Lower lobe of right lung (tissue), 2 donors: ENCODE results near the gene SERTAD4. TPM values are rescaled to one million over a fixed set of nuclear protein-coding genes. Genes with fewer than 3 reads are reported as not detected.

Experiments used
- ATAC-seq, 2 donors: fragments of 200-7000 bp; cut with Tn5 transposase; one replicate each; pipeline ENCODE4 v1.9.1; 2020 to 2022; ENCODE audit warnings: mild to moderate bottlenecking in 2 of 2, moderate library complexity in 2 of 2
- DNase-seq: peaks from one replicate; pipeline ENCODE4 v3.0.0-alpha.2; 2020
- H3K27ac ChIP-seq: fragments of 200-600 bp; one replicate; pipeline ENCODE4 v1.8.0; 2022
- H3K27me3 ChIP-seq: fragments of 200-600 bp; one replicate; pipeline ENCODE4 v1.8.0; 2022; ENCODE audit warnings: low read depth
- H3K36me3 ChIP-seq: fragments of 200-600 bp; one replicate; pipeline ENCODE4 v1.8.0; 2022; ENCODE audit warnings: mild to moderate bottlenecking
- H3K4me1 ChIP-seq: fragments of 200-600 bp; one replicate; pipeline ENCODE4 v1.8.0; 2022
- H3K4me3 ChIP-seq: fragments of 200-600 bp; one replicate; pipeline ENCODE4 v1.8.0; 2022; ENCODE audit warnings: mild to moderate bottlenecking
- H3K9me3 ChIP-seq: fragments of 200-600 bp; one replicate; pipeline ENCODE4 v1.8.0; 2022
- intact Hi-C: fragments of 100-400 bp; cut with DNase I; formaldehyde crosslinking; loops from one replicate; pipeline ENCODE4 v1.11.0; 2022
- total RNA-seq: library from RNA; stranded (reverse); fragmentation: NEBNext Ultra II Directional; extraction: Animal tissue kit (Norgen Biotek cat#: 25700); gene quantifications from one replicate; pipeline ENCODE4 v1.2.1, GENCODE V29; 2021
- TF ChIP-seq, protein P1 (sequence below): fragments of 200-600 bp; IDR thresholded peaks from one replicate; pipeline ENCODE4 v1.8.0; 2022; ENCODE audit warnings: antibody characterized with exemption, mild to moderate bottlenecking
- donor health status: DM: no; HTN: yes; CAD: no; lungs with severe emphysema.

Gene SERTAD4
- total RNA-seq, 1 donor from 2014 or later = 4.3 TPM

DNA sequence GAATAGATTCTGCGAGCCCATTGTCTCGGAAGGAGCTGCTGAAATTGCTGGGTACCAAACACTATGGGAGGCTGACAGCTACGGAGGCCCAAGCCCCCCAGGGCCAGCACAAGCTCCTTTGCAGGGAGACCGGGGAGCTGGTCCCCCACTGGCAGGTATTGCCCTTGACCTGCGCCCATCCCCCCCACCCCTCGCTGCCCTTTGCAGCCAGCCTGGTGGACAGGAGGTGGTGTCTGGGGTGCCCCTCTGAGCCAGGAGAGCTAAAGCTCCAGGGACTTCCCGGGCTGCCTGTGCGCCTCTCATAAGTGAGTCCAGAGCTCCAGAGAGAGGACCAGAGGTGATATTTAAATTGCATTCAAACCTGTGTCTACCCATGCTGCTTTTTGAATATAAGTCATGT, 5.4 kb downstream of the SERTAD4 start:
- intact Hi-C loops = no loop called here
- Histone ChIP-seq H3K4me1 (peaks cover 37% of the 10 kb centered on the region), H3K27ac (peak overlapping the region; percentile 54), H3K9me3 (no peaks in the 10 kb centered on the region), H3K27me3 (peaks cover 7% of the 10 kb centered on the region), H3K36me3 (no peaks in the 10 kb centered on the region), H3K4me3 (no peak overlapping the region)
- TF ChIP-seq, protein P1, sequence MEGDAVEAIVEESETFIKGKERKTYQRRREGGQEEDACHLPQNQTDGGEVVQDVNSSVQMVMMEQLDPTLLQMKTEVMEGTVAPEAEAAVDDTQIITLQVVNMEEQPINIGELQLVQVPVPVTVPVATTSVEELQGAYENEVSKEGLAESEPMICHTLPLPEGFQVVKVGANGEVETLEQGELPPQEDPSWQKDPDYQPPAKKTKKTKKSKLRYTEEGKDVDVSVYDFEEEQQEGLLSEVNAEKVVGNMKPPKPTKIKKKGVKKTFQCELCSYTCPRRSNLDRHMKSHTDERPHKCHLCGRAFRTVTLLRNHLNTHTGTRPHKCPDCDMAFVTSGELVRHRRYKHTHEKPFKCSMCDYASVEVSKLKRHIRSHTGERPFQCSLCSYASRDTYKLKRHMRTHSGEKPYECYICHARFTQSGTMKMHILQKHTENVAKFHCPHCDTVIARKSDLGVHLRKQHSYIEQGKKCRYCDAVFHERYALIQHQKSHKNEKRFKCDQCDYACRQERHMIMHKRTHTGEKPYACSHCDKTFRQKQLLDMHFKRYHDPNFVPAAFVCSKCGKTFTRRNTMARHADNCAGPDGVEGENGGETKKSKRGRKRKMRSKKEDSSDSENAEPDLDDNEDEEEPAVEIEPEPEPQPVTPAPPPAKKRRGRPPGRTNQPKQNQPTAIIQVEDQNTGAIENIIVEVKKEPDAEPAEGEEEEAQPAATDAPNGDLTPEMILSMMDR = no peak
- ATAC-seq (no peak), DNase-seq (no peak)

DNA sequence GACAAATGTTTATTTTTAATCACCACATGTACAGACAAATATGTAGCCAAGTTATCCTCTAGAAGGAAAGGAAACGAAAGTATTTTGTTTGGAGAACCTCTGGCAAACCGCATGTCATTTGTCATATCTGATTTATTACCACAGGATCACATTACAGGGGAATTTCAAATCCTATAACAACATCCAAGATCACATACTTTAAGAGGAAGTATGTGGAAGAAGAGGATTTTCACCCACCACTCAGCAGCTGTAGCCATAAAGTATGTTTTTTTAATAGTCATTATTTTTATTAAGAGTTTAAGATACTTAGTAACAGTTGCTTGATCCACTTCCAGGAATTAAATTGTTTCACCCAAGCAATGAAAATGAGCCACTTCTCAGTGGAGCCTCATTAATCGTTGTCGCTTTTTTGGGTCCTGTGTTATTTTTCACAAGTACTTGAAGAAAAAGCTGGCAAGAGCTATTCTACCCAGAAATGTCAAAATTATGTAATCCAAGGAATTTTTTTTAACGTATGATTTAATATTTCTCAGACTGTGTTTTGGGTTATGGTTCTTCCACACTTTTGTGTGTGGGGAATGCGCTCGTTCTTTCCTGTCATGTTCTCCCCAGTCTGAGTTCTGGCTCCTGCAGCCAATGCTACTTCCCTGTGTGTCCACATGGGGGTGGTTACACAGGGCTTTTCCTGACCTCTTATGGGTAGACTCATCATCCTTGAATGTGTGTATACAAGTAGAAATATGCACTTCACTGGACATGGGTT, 6.9 kb downstream of the SERTAD4 start:
- ATAC-seq (peak; percentile 84 to 95), DNase-seq (no peak)
- Histone ChIP-seq H3K27me3 (no peaks in the 10 kb centered on the region), H3K4me3 (no peak overlapping the region), H3K9me3 (no peaks in the 10 kb centered on the region), H3K36me3 (no peaks in the 10 kb centered on the region), H3K27ac (no peak overlapping the region), H3K4me1 (peaks cover 30% of the 10 kb centered on the region)
- intact Hi-C loops = no loop called here
- TF ChIP-seq, protein P1 = peak; percentile 54

DNA sequence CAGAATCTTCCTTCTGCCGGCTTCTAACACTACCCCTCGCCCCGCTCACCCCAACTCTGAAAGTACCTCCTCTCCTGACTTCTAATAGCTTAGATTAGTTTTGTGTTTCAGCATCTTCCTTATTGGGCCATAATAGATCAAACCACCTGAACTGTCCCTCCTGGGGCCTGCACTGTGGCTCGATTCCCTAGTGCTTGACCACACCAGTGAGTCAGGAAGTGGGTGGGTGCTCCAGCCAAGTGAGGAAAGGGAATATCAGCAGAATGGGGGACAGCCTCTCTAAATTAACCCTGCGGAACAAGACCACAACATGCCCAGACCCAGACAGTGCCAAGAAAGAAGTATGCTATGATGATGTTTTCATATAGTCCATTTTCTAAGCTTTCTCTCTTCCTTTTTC, 8.5 kb downstream of the SERTAD4 start:
- no peak for ATAC-seq
- H3K36me3 ChIP-seq = no peaks in the 10 kb centered on the region
- TF ChIP-seq, protein P1 = no peak
- DNase-seq = no peak
- peaks cover 29% of the 10 kb centered on the region for H3K4me1 ChIP-seq
- no peak overlapping the region for H3K4me3 ChIP-seq
- no peaks in the 10 kb centered on the region for H3K27me3 ChIP-seq
- H3K9me3 ChIP-seq = no peaks in the 10 kb centered on the region
- no peak overlapping the region for H3K27ac ChIP-seq
- intact Hi-C loops = no loop called here

DNA sequence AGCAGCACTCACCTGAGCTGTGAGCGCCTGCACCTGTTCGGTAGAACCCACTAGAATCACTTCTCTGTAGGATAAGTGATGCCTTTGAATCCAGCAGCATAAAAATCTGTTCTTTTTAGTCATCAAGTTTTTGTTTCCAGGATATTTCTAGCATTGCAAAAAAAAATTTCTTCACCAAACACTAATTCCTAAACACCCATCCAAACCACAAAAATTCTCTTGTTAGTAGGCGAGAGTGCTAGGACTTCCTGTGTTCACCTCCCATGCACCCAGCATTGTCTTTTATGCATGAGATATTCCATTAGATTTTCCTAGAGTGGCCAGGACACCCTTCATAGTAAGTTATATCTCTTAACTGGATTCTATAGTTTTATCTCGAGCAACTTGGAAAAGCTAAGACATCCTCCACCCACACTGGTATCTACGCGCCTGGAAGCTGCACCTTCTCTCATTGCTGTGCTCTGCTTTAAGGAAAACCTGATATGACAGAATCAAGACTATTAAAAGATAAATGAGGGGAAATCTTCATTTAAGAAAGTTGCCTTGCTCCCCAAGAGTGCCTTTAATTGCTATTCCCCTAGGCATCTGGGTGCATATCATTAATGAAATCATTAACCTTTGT, 12.3 kb downstream of the SERTAD4 start:
- DNase-seq (no peak), ATAC-seq (no peak)
- H3K4me3 ChIP-seq = no peak overlapping the region
- no peak overlapping the region for H3K27ac ChIP-seq
- no peaks in the 10 kb centered on the region for H3K27me3 ChIP-seq
- TF ChIP-seq, protein P1 = no peak
- no peaks in the 10 kb centered on the region for H3K9me3 ChIP-seq
- H3K36me3 ChIP-seq = no peaks in the 10 kb centered on the region
- H3K4me1 ChIP-seq = peaks cover 9% of the 10 kb centered on the region
- intact Hi-C loops = no loop called here

DNA sequence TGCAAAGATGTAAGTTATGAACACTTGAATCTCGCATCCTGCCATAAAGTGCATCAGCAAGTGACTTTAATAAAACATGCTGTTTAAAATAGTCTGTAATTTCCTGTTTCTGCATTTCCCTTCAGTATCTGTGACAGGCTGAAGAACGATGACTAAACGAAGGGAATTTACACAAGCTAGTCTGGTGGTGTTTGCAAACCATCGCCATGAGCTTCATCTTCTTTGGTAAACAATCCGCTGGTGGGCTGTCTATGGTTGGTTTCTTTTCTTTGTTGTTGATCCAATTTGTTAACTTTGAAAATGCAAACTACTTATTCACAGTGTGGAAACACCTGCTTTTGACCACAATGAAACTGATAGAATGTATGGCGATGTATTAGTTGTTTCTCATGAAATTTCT, 13.9 kb downstream of the SERTAD4 start:
- Histone ChIP-seq H3K4me3 (no peak overlapping the region), H3K36me3 (no peaks in the 10 kb centered on the region), H3K4me1 (peaks cover 11% of the 10 kb centered on the region), H3K9me3 (no peaks in the 10 kb centered on the region), H3K27me3 (no peaks in the 10 kb centered on the region), H3K27ac (no peak overlapping the region)
- TF ChIP-seq, protein P1 = no peak
- DNase-seq (no peak), ATAC-seq (no peak)
- intact Hi-C loops = no loop called here
